Spleen (tissue), 11 donors: ENCODE results near the gene DNAAF5. TPM values are rescaled to one million over a fixed set of nuclear protein-coding genes. Genes with fewer than 3 reads are reported as not detected.
A peak's percentile ranks its signal among the peaks of the same experiment; 100 is the strongest.

Source experiments
- DNase-seq: peaks from one replicate; pipeline ENCODE4 v3.0.0-alpha.2; 2020
- H3K27ac ChIP-seq, 8 donors: fragments of 200-600 bp; sonication (generic) in 7 of 8; 1 replicate in 4 of 8; 2 replicates in 4 of 8; pipeline versions ENCODE4 v1.5.0 to v1.8.0; 2016 to 2021; ENCODE audit warnings: inconsistent platforms in 4 of 8, mild to moderate bottlenecking in 4 of 8, moderate library complexity in 1 of 8
- H3K27me3 ChIP-seq, 7 donors: fragments of 200-600 bp; sonication (generic) in 6 of 7; replicated peaks in 1 of 7; 1 replicate in 4 of 7; 2 replicates in 3 of 7; pipeline versions ENCODE4 v1.5.0 to v1.8.0; 2016 to 2021; ENCODE audit warnings: inconsistent platforms in 3 of 7, mild to moderate bottlenecking in 1 of 7
- H3K36me3 ChIP-seq, 6 donors: fragments of 200-600 bp; sonication (generic) in 5 of 6; 1 replicate in 4 of 6; 2 replicates in 2 of 6; pipeline versions ENCODE4 v1.5.0 to v1.8.0; 2016 to 2021; ENCODE audit warnings: inconsistent platforms in 2 of 6
- H3K4me1 ChIP-seq, 6 donors: fragments of 200-600 bp; sonication (generic) in 5 of 6; 1 replicate in 3 of 6; 2 replicates in 3 of 6; pipeline versions ENCODE4 v1.5.0 to v1.8.0; 2016 to 2021; ENCODE audit warnings: inconsistent platforms in 3 of 6
- H3K4me3 ChIP-seq, 8 donors: fragments of 200-600 bp; sonication (generic) in 7 of 8; 1 replicate in 4 of 8; 2 replicates in 4 of 8; pipeline versions ENCODE4 v1.5.0 to v1.8.0; 2016 to 2021; ENCODE audit warnings: inconsistent platforms in 4 of 8, mild to moderate bottlenecking in 4 of 8, moderate library complexity in 2 of 8
- H3K9me3 ChIP-seq, 8 donors: fragments of 200-600 bp; sonication (generic) in 7 of 8; 1 replicate in 4 of 8; 2 replicates in 4 of 8; pipeline versions ENCODE4 v1.5.0 to v1.8.0; 2016 to 2021; ENCODE audit warnings: inconsistent platforms in 4 of 8
- POLR2A ChIP-seq, 3 donors: fragments of 450-650 bp; IDR thresholded peaks; one replicate each; pipeline ENCODE4 v1.5.1; 2017; ENCODE audit warnings: antibody characterized with exemption in 3 of 3, mild to moderate bottlenecking in 1 of 3
- POLR2AphosphoS5 ChIP-seq, 3 donors: sonication (generic); formaldehyde crosslinking; IDR thresholded peaks; one replicate each; pipeline ENCODE4 v1.5.1; 2017; ENCODE audit warnings: antibody characterized with exemption in 3 of 3
- WGBS, 5 donors: extraction: QIAGEN DNeasy Blood & Tissue Kit in 3 of 5; methylation state at CpG; one replicate each; pipeline versions ENCODE4 v1.1.5 to v1.1.7; 2013 to 2018; 5-methylcytosine and 5-hydroxymethylcytosine counted together
- intact Hi-C: fragments of 100-400 bp; cut with DNase I; formaldehyde crosslinking; loops from one replicate; pipeline ENCODE4 v1.15.0; 2023; ENCODE audit warnings: low total_unique reads
- polyA plus RNA-seq, 3 donors: library from polyadenylated mRNA; stranded (reverse); fragments of 200-250 nt; gene quantifications; one replicate each; pipeline ENCODE4 v1.2.1, GENCODE V29; 2013
- total RNA-seq, 7 donors: library from RNA; depleted of rRNA in 3 of 7; stranded (reverse); fragments of >200 nt in 3 of 7; fragmentation: NEBNext Ultra II Directional in 4 of 7; extraction: Animal tissue kit (Norgen Biotek cat#: 25700) in 4 of 7; gene quantifications; one replicate each; pipeline versions ENCODE4 v1.1.0 to v1.2.1, GENCODE V29; 2016 to 2021
- TF ChIP-seq, protein P1 (sequence below), 11 experiments: fragments of 200-600 bp in 7 of 11; fragments of 450-650 bp in 4 of 11; sonication (generic) in 4 of 11; IDR thresholded peaks in 8 of 11; conservative IDR thresholded peaks in 3 of 11; 1 replicate in 7 of 11; 2 replicates in 4 of 11; pipeline versions ENCODE4 v1.4.0 to v1.8.0; 2016 to 2021; ENCODE audit warnings: antibody characterized with exemption in 11 of 11, inconsistent platforms in 4 of 11, mild to moderate bottlenecking in 1 of 11
- donor health status: healthy with polysubstance abuse.
- donor health status: DM: no; HTN: no; CAD: no; lungs with moderate emphysema.
- donor health status: DM: no; HTN: no; CAD: no.
- donor health status: Bipolar disorder and iron deficiency.
- donor health status: healthy.
- donor health status: DM: no; HTN: no; CAD: no.
- donor health status: DM: yes; HTN: yes; CAD: no.

DNAAF5 gene
- total and polyA plus RNA-seq, 10 donors, result 7.5 to 22.4 (median 18.1) TPM

DNA sequence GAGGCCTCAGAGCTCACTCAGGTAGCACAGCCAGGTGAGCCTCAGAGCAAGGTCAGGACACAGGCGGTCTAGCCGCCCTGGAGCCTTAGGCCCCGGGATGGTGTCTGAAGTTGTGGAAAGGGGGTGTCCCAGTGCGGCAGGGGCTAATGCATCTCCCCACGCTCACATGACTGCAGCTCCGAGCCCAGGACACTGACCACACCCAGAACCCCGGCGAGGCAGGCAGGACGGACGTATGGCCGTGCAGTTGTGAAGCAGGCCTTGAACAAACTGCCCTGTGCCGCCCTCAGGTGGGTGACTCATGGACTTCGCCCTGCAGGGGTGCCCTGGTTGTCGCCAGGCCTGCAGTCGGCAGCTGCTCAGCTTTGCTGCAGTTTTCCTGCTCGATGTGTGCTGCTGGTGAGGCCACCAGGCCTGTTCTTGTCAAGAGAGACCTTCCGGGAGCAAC lies 5.6 kb downstream of the DNAAF5 start:
- H3K27ac ChIP-seq, result peak overlapping the region in 1 of 8 donors; percentile 0
- H3K9me3 ChIP-seq, result peaks cover 5 to 24% (median 18%) of the 10 kb centered on the region in 8 donors
- H3K36me3 ChIP-seq, result peaks cover 0 to 63% (median 18%) of the 10 kb centered on the region in 6 donors
- intact Hi-C loops, result no loop called here
- peak; percentile 20 to 73 (median 58) for TF ChIP-seq POLR2AphosphoS5 (IDR thresholded peaks at IDR 0.05)
- no peak for TF ChIP-seq POLR2A (IDR thresholded peaks at IDR 0.05)
- TF ChIP-seq, protein P1, sequence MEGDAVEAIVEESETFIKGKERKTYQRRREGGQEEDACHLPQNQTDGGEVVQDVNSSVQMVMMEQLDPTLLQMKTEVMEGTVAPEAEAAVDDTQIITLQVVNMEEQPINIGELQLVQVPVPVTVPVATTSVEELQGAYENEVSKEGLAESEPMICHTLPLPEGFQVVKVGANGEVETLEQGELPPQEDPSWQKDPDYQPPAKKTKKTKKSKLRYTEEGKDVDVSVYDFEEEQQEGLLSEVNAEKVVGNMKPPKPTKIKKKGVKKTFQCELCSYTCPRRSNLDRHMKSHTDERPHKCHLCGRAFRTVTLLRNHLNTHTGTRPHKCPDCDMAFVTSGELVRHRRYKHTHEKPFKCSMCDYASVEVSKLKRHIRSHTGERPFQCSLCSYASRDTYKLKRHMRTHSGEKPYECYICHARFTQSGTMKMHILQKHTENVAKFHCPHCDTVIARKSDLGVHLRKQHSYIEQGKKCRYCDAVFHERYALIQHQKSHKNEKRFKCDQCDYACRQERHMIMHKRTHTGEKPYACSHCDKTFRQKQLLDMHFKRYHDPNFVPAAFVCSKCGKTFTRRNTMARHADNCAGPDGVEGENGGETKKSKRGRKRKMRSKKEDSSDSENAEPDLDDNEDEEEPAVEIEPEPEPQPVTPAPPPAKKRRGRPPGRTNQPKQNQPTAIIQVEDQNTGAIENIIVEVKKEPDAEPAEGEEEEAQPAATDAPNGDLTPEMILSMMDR (IDR thresholded peaks at IDR 0.05 in 8 of 11, conservative IDR thresholded peaks at IDR 0.05 in 3 of 11), result peak in 6 of 11 experiments; percentile 8 to 47 (median 18)
- H3K4me1 ChIP-seq, result peaks cover 0 to 30% (median 19%) of the 10 kb centered on the region in 6 donors
- no peak for DNase-seq
- no peaks in the 10 kb centered on the region for H3K27me3 ChIP-seq
- 73 to 90% (median 81%) methylated on average over 9 to 17 of the region's 17 CpGs for WGBS, 5 donors
- no peak overlapping the region for H3K4me3 ChIP-seq

DNA sequence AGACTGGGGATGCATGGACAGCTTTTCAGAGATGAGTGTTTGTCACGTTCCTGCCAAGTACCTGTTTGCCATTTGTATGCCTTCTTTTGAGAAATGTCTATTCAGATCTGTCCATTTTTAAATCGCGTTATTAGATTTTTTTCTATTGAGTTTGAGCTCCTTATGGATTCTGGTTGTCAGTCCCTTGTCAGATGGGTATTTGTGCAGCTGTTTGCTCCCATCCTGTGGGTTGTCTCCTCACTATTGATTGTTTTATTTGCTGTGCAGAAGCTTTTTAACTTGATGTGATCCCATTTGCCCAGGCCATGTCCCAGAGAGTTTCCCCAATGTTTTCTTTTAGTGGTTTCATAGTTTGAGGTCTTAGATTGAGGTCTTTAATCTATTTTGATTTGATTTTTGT lies 6.1 kb downstream of the DNAAF5 start:
- Histone ChIP-seq H3K4me1 (peaks cover 0 to 28% (median 16%) of the 10 kb centered on the region in 6 donors), H3K36me3 (peaks cover 0 to 63% (median 18%) of the 10 kb centered on the region in 6 donors), H3K4me3 (no peak overlapping the region), H3K27me3 (no peaks in the 10 kb centered on the region), H3K9me3 (peaks cover 5 to 24% (median 18%) of the 10 kb centered on the region in 8 donors), H3K27ac (peak overlapping the region in 1 of 8 donors; percentile 0)
- intact Hi-C loops, result no loop called here
- TF ChIP-seq POLR2AphosphoS5 (IDR thresholded peaks at IDR 0.05), result no peak
- TF ChIP-seq, protein P1 (IDR thresholded peaks at IDR 0.05 in 8 of 11, conservative IDR thresholded peaks at IDR 0.05 in 3 of 11), result no peak
- no peak for TF ChIP-seq POLR2A (IDR thresholded peaks at IDR 0.05)
- 80 to 97% (median 87%) methylated on average over 3 of the region's 3 CpGs for WGBS, 5 donors
- no peak for DNase-seq

- TF ChIP-seq POLR2A (IDR thresholded peaks at IDR 0.05) (no peak), POLR2AphosphoS5 (IDR thresholded peaks at IDR 0.05) (no peak)
- TF ChIP-seq, protein P1 (IDR thresholded peaks at IDR 0.05 in 8 of 11, conservative IDR thresholded peaks at IDR 0.05 in 3 of 11), result no peak
- Histone ChIP-seq H3K4me1 (peaks cover 0 to 12% (median 5%) of the 10 kb centered on the region in 6 donors), H3K27ac (no peak overlapping the region), H3K27me3 (no peaks in the 10 kb centered on the region), H3K4me3 (no peak overlapping the region), H3K9me3 (peaks cover 5 to 24% (median 18%) of the 10 kb centered on the region in 8 donors), H3K36me3 (peaks cover 0 to 68% (median 21%) of the 10 kb centered on the region in 6 donors)
- WGBS, 5 donors, result 90 to 99% (median 97%) methylated on average over 4 of the region's 4 CpGs
- intact Hi-C loops, result no loop called here
- no peak for DNase-seq
Observed at GRCh38 chr7:734214-734613, 7.7 kb downstream of the DNAAF5 start.

- no peak overlapping the region for H3K4me3 ChIP-seq
- H3K9me3 ChIP-seq, result peaks cover 5 to 24% (median 18%) of the 10 kb centered on the region in 8 donors
- no peak overlapping the region for H3K27ac ChIP-seq
- H3K4me1 ChIP-seq, result peaks cover 0 to 12% (median 5%) of the 10 kb centered on the region in 6 donors
- TF ChIP-seq POLR2AphosphoS5 (IDR thresholded peaks at IDR 0.05) (no peak), POLR2A (IDR thresholded peaks at IDR 0.05) (no peak)
- TF ChIP-seq, protein P1 (IDR thresholded peaks at IDR 0.05 in 8 of 11, conservative IDR thresholded peaks at IDR 0.05 in 3 of 11), result no peak
- no peaks in the 10 kb centered on the region for H3K27me3 ChIP-seq
- 89 to 99% (median 98%) methylated on average over 11 of the region's 11 CpGs for WGBS, 5 donors
- no peak for DNase-seq
- intact Hi-C loops, result no loop called here
- H3K36me3 ChIP-seq, result peaks cover 0 to 68% (median 24%) of the 10 kb centered on the region in 6 donors
Observed at GRCh38 chr7:734808-735207, 8.3 kb downstream of the DNAAF5 start.
